Neural cell (in vitro differentiated cells): ENCODE measurements around the gene RAB27B. TPM values are rescaled to one million over a fixed set of nuclear protein-coding genes. Genes with fewer than 3 reads are reported as not detected.

Experiments used
- H2AFZ ChIP-seq: fragments of 200-600, 300-800 bp; sonication (generic), shearing (Covaris generic); 2 replicates; pipeline ENCODE4 v1.6.0; 2014; ENCODE audit warnings: low read depth, mild to moderate bottlenecking, antibody characterized with exemption, low read length, moderate library complexity
- H3F3A ChIP-seq: fragments of 200-600 bp; shearing (Covaris generic); 2 replicates; pipeline ENCODE4 v1.6.1; 2016; ENCODE audit warnings: mild to moderate bottlenecking, moderate library complexity, mixed read lengths, antibody characterized with exemption, low read length; ENCODE audit not compliant: insufficient read depth, poor library complexity, severe bottlenecking
- H3K27ac ChIP-seq: fragments of 200-600, 300-800 bp; sonication (generic), shearing (Covaris generic); 2 replicates; pipeline ENCODE4 v1.5.1; 2014; ENCODE audit warnings: mild to moderate bottlenecking, low read length, moderate library complexity
- H3K27me3 ChIP-seq: fragments of 300-800, 200-600 bp; sonication (generic), shearing (Covaris generic); 2 replicates; pipeline ENCODE4 v1.6.0; 2014; ENCODE audit warnings: mild to moderate bottlenecking, low read depth, low read length, moderate library complexity; ENCODE audit not compliant: insufficient read depth
- H3K36me3 ChIP-seq: fragments of 300-800, 200-600 bp; sonication (generic), shearing (Covaris generic); 2 replicates; pipeline ENCODE4 v1.5.1; 2014; ENCODE audit warnings: mild to moderate bottlenecking, antibody characterized with exemption, low read length, moderate library complexity; ENCODE audit not compliant: insufficient read depth
- H3K4me2 ChIP-seq: fragments of 300-800, 200-600 bp; sonication (generic), shearing (Covaris generic); 2 replicates; pipeline ENCODE4 v1.6.0; 2014; ENCODE audit warnings: mild to moderate bottlenecking, low read length
- H3K4me3 ChIP-seq: fragments of 300-800, 200-600 bp; sonication (generic), shearing (Covaris generic); 2 replicates; pipeline ENCODE4 v1.5.1; 2014; ENCODE audit warnings: mild to moderate bottlenecking, low read length, moderate library complexity
- H3K79me2 ChIP-seq: fragments of 200-600 bp; shearing (Covaris generic); replicated peaks from 2 replicates; pipeline ENCODE4 v1.6.0; 2014; ENCODE audit warnings: mild to moderate bottlenecking, low read length, moderate library complexity; ENCODE audit not compliant: insufficient read depth
- H3K9ac ChIP-seq: fragments of 300-800, 200-600 bp; sonication (generic), shearing (Covaris generic); 2 replicates; pipeline ENCODE4 v1.6.1; 2016; ENCODE audit warnings: mild to moderate bottlenecking, low read length, mixed read lengths
- H3K9me2 ChIP-seq: fragments of 200-600 bp; shearing (Covaris generic); 2 replicates; pipeline ENCODE4 v1.6.1; 2016; ENCODE audit warnings: mild to moderate bottlenecking, low read length, mixed read lengths; ENCODE audit not compliant: insufficient read depth
- H3K9me3 ChIP-seq: fragments of 200-600, 300-800 bp; sonication (generic), shearing (Covaris generic); 2 replicates; pipeline ENCODE4 v1.6.1; 2016; ENCODE audit warnings: mild to moderate bottlenecking, mixed run types, low read length, moderate library complexity, mixed read lengths
- H4K20me1 ChIP-seq: fragments of 200-600 bp; shearing (Covaris generic); 2 replicates; pipeline ENCODE4 v1.6.1; 2016; ENCODE audit warnings: mild to moderate bottlenecking, mixed run types; ENCODE audit not compliant: insufficient read depth
- CTCF ChIP-seq: fragments of 450-650 bp; IDR thresholded peaks from 2 replicates; pipeline ENCODE4 v1.5.1; 2014; ENCODE audit warnings: antibody characterized with exemption, mild to moderate bottlenecking, moderate library complexity; ENCODE audit not compliant: poor library complexity, severe bottlenecking
- EP300 ChIP-seq: fragments of 450-650 bp; conservative IDR thresholded peaks from 2 replicates; pipeline ENCODE4 v1.6.1; 2014; ENCODE audit warnings: antibody characterized with exemption, mild to moderate bottlenecking, moderate library complexity; ENCODE audit not compliant: poor library complexity, severe bottlenecking
- EZH2 ChIP-seq: fragments of 200-600, 300-800 bp; shearing (Covaris generic), sonication (generic); IDR thresholded peaks from 2 replicates; pipeline ENCODE4 v1.6.1; 2014; ENCODE audit warnings: antibody characterized with exemption, low read length, borderline replicate concordance, mild to moderate bottlenecking; ENCODE audit not compliant: insufficient read depth, poor library complexity, severe bottlenecking
- MXI1 ChIP-seq: fragments of 450-650 bp; conservative IDR thresholded peaks from 2 replicates; pipeline ENCODE4 v1.6.1; 2014; ENCODE audit warnings: antibody characterized with exemption, mild to moderate bottlenecking; ENCODE audit not compliant: poor library complexity, severe bottlenecking
- POLR2AphosphoS5 ChIP-seq: IDR thresholded peaks from 2 replicates; pipeline ENCODE4 v1.6.1; 2012
- RAD21 ChIP-seq: fragments of 450-650 bp; conservative IDR thresholded peaks from 2 replicates; pipeline ENCODE4 v1.6.1; 2014; ENCODE audit warnings: antibody characterized with exemption, mild to moderate bottlenecking, moderate library complexity
- SMC3 ChIP-seq: fragments of 450-650 bp; conservative IDR thresholded peaks from 2 replicates; pipeline ENCODE4 v1.6.1; 2014; ENCODE audit warnings: antibody characterized with exemption, mild to moderate bottlenecking, moderate library complexity; ENCODE audit not compliant: poor library complexity
- TAF1 ChIP-seq: IDR thresholded peaks from 2 replicates; pipeline ENCODE4 v1.6.1; 2012; ENCODE audit warnings: low read depth
- polyA plus RNA-seq: library from polyadenylated mRNA; depleted of rRNA; stranded (reverse); fragments of >200 nt; gene quantifications from 2 replicates; pipeline ENCODE4 v1.2.3, GENCODE V29; 2014
- TF ChIP-seq, protein P1 (sequence below): IDR thresholded peaks from 2 replicates; pipeline ENCODE4 v1.6.1; 2012; ENCODE audit warnings: borderline replicate concordance

Gene RAB27B
- polyA plus RNA-seq, 1 donor from 2014 or later: 37.3 TPM

GRCh38 chr18:54824761-54825160 lies 3.5 kb upstream of the RAB27B start:
- TF ChIP-seq CTCF (no peak), EZH2 (no peak), MXI1 (no peak), SMC3 (no peak), RAD21 (no peak), TAF1 (no peak), POLR2AphosphoS5 (no peak), EP300 (no peak)
- TF ChIP-seq, protein P1, sequence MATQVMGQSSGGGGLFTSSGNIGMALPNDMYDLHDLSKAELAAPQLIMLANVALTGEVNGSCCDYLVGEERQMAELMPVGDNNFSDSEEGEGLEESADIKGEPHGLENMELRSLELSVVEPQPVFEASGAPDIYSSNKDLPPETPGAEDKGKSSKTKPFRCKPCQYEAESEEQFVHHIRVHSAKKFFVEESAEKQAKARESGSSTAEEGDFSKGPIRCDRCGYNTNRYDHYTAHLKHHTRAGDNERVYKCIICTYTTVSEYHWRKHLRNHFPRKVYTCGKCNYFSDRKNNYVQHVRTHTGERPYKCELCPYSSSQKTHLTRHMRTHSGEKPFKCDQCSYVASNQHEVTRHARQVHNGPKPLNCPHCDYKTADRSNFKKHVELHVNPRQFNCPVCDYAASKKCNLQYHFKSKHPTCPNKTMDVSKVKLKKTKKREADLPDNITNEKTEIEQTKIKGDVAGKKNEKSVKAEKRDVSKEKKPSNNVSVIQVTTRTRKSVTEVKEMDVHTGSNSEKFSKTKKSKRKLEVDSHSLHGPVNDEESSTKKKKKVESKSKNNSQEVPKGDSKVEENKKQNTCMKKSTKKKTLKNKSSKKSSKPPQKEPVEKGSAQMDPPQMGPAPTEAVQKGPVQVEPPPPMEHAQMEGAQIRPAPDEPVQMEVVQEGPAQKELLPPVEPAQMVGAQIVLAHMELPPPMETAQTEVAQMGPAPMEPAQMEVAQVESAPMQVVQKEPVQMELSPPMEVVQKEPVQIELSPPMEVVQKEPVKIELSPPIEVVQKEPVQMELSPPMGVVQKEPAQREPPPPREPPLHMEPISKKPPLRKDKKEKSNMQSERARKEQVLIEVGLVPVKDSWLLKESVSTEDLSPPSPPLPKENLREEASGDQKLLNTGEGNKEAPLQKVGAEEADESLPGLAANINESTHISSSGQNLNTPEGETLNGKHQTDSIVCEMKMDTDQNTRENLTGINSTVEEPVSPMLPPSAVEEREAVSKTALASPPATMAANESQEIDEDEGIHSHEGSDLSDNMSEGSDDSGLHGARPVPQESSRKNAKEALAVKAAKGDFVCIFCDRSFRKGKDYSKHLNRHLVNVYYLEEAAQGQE: no peak
- Histone ChIP-seq H4K20me1 (no peaks in the 10 kb centered on the region), H3K27me3 (no peaks in the 10 kb centered on the region), H3K36me3 (no peaks in the 10 kb centered on the region), H3K9me3 (no peaks in the 10 kb centered on the region), H3F3A (no peaks in the 10 kb centered on the region), H3K9me2 (no peaks in the 10 kb centered on the region), H3K27ac (no peak overlapping the region), H3K9ac (no peak overlapping the region), H3K4me2 (no peak overlapping the region), H2AFZ (no peak overlapping the region), H3K79me2 (no peaks in the 10 kb centered on the region), H3K4me3 (no peak overlapping the region)

DNA sequence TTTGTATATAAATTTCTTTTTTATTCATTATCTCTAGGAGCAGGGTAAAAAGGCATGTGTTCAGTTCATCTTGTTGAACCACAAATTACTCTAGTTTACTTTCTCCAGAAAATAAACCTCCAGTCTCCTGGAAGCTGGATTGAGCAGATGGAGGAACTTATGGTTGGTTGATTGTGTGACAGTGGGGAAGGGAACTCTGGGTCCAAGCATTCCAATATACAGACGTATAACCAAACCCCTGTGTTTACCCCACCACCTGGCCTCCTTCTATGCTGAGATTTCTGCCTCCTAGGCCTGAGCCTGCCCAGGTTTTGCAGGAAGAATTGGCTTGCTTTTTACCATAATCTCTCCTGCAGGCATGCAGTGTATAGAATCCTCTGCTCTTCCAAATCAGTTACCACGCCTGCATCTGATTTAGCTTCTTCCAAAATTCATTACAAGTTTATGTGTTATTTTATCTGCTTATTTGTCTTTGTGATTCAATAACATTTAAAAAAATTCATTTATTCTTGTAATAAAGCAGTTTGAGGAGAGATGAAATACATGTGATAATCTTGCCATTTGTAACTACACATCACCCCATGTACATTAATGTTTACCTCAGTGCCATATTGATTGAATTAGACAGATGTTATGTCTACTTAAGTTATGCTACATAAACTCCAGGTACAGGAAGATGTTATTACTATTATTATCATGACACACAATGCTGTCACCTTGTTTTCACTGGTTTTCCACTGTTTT lies 2.5 kb upstream of the RAB27B start:
- Histone ChIP-seq H3K4me2 (no peak overlapping the region), H3K27ac (no peak overlapping the region), H3K4me3 (no peak overlapping the region), H2AFZ (no peak overlapping the region), H3K79me2 (no peaks in the 10 kb centered on the region), H4K20me1 (no peaks in the 10 kb centered on the region), H3K36me3 (no peaks in the 10 kb centered on the region), H3F3A (no peaks in the 10 kb centered on the region), H3K9me2 (no peaks in the 10 kb centered on the region), H3K27me3 (no peaks in the 10 kb centered on the region), H3K9me3 (no peaks in the 10 kb centered on the region), H3K9ac (no peak overlapping the region)
- TF ChIP-seq EZH2: no peak
- TF ChIP-seq SMC3: no peak
- no peak for TF ChIP-seq CTCF
- no peak for TF ChIP-seq MXI1
